SU-DHL-6 (cell line): ENCODE data around the gene DYDC2.

Experiments
- H2AFZ ChIP-seq: fragments of 200-600 bp; sonication (generic); 2 replicates; pipeline ENCODE4 v1.6.1; 2014; ENCODE audit warnings: low read depth, mild to moderate bottlenecking, moderate library complexity, mixed read lengths, antibody characterized with exemption, low read length; ENCODE audit not compliant: severe bottlenecking
- H3F3A ChIP-seq: fragments of 200-600 bp; shearing (Covaris generic); 2 replicates; pipeline ENCODE4 v1.6.0; 2016; ENCODE audit warnings: antibody characterized with exemption, mild to moderate bottlenecking; ENCODE audit not compliant: insufficient read depth
- H3K27ac ChIP-seq: fragments of 200-600 bp; sonication (generic); 2 replicates; pipeline ENCODE4 v1.5.1; 2016; ENCODE audit warnings: low read depth, mild to moderate bottlenecking, low read length, moderate library complexity, mixed read lengths
- H3K27me3 ChIP-seq: fragments of 200-600 bp; sonication (generic), shearing (Covaris generic); 2 replicates; pipeline ENCODE4 v1.6.0; 2014; ENCODE audit warnings: mild to moderate bottlenecking, low read length
- H3K36me3 ChIP-seq: fragments of 200-600 bp; sonication (generic); 2 replicates; pipeline ENCODE4 v1.6.1; 2014; ENCODE audit warnings: mild to moderate bottlenecking, low read length, mixed read lengths
- H3K4me2 ChIP-seq: fragments of 300-600, 200-600 bp; shearing (Covaris generic), sonication (generic); 2 replicates; pipeline ENCODE4 v1.6.0; 2014; ENCODE audit warnings: low read length, low read depth, mild to moderate bottlenecking; ENCODE audit not compliant: poor library complexity, severe bottlenecking
- H3K4me3 ChIP-seq: fragments of 200-600 bp; sonication (generic); 2 replicates; pipeline ENCODE4 v1.5.1; 2014; ENCODE audit warnings: antibody characterized with exemption, low read length, mild to moderate bottlenecking, mixed read lengths; ENCODE audit not compliant: insufficient read depth, poor library complexity, severe bottlenecking
- H3K79me2 ChIP-seq: fragments of 200-600 bp; sonication (generic); 2 replicates; pipeline ENCODE4 v1.6.1; 2014; ENCODE audit warnings: mild to moderate bottlenecking, low read length, moderate library complexity; ENCODE audit not compliant: insufficient read depth
- H3K9ac ChIP-seq: fragments of 200-600 bp; sonication (generic); 2 replicates; pipeline ENCODE4 v1.7.0; 2014; ENCODE audit warnings: mild to moderate bottlenecking, low read length
- H3K9me2 ChIP-seq: fragments of 200-600 bp; sonication (generic); replicated peaks from 2 replicates; pipeline ENCODE4 v1.6.1; 2014; ENCODE audit warnings: low read length; ENCODE audit not compliant: insufficient read depth
- H3K9me3 ChIP-seq: fragments of 200-600 bp; sonication (generic); 2 replicates; pipeline ENCODE4 v1.6.1; 2014; ENCODE audit warnings: low read length, mixed read lengths; ENCODE audit not compliant: insufficient read depth
- H4K20me1 ChIP-seq: fragments of 200-600 bp; sonication (generic); 2 replicates; pipeline ENCODE4 v1.6.1; 2014; ENCODE audit warnings: low read depth, mild to moderate bottlenecking, antibody characterized with exemption, low read length, moderate library complexity, mixed read lengths
- CTCF ChIP-seq: fragments of 200-600 bp; sonication (generic); IDR thresholded peaks from one replicate; pipeline ENCODE4 v1.5.1; 2017; ENCODE audit warnings: antibody characterized with exemption, mild to moderate bottlenecking, low read length, moderate library complexity; ENCODE audit not compliant: insufficient read depth, poor library complexity, severe bottlenecking
- EZH2phosphoT487 ChIP-seq: fragments of 200-600 bp; sonication (generic), shearing (Covaris generic); conservative IDR thresholded peaks from 2 replicates; pipeline ENCODE4 v1.6.1; 2018; ENCODE audit warnings: mild to moderate bottlenecking, antibody characterized with exemption, low read length, moderate library complexity, mixed read lengths

DYDC2 gene

GRCh38 chr10:80413271-80413996 lies 56.9 kb downstream of the DYDC2 start:
- H3K36me3 ChIP-seq = no peaks in the 10 kb centered on the region
- H4K20me1 ChIP-seq = no peaks in the 10 kb centered on the region
- H3K9ac ChIP-seq = no peak overlapping the region
- no peaks in the 10 kb centered on the region for H3K27me3 ChIP-seq
- no peaks in the 10 kb centered on the region for H3K79me2 ChIP-seq
- no peak overlapping the region for H3K4me3 ChIP-seq
- H3F3A ChIP-seq = no peaks in the 10 kb centered on the region
- no peak overlapping the region for H2AFZ ChIP-seq
- no peaks in the 10 kb centered on the region for H3K9me3 ChIP-seq
- no peak overlapping the region for H3K4me2 ChIP-seq
- H3K9me2 ChIP-seq = no peaks in the 10 kb centered on the region
- TF ChIP-seq EZH2phosphoT487 = no peak
- TF ChIP-seq CTCF = no peak
- no peak overlapping the region for H3K27ac ChIP-seq

- Histone ChIP-seq H3K9ac (no peak overlapping the region), H3K27ac (no peak overlapping the region), H3K9me2 (no peaks in the 10 kb centered on the region), H3K36me3 (no peaks in the 10 kb centered on the region), H2AFZ (no peak overlapping the region), H3K4me3 (no peak overlapping the region), H3K4me2 (no peak overlapping the region), H3K9me3 (no peaks in the 10 kb centered on the region), H3K79me2 (no peaks in the 10 kb centered on the region), H4K20me1 (no peaks in the 10 kb centered on the region), H3K27me3 (no peaks in the 10 kb centered on the region), H3F3A (no peaks in the 10 kb centered on the region)
- TF ChIP-seq EZH2phosphoT487 = no peak
- no peak for TF ChIP-seq CTCF
Measured at GRCh38 chr10:80414142-80414895, 57.7 kb downstream of the DYDC2 start.

GRCh38 chr10:80415734-80416478 lies 59.3 kb downstream of the DYDC2 start:
- Histone ChIP-seq H3K9me2 (no peaks in the 10 kb centered on the region), H3K4me3 (no peak overlapping the region), H4K20me1 (no peaks in the 10 kb centered on the region), H3K4me2 (no peak overlapping the region), H3K79me2 (no peaks in the 10 kb centered on the region), H2AFZ (no peak overlapping the region), H3K9me3 (no peaks in the 10 kb centered on the region), H3F3A (no peaks in the 10 kb centered on the region), H3K27ac (no peak overlapping the region), H3K9ac (no peak overlapping the region), H3K36me3 (no peaks in the 10 kb centered on the region), H3K27me3 (no peaks in the 10 kb centered on the region)
- TF ChIP-seq CTCF = no peak
- TF ChIP-seq EZH2phosphoT487 = no peak
